Endothelial cell of umbilical vein (primary cell): Measurements from ENCODE around the gene PLEKHA6.

ENCODE experiments used
- EZH2 ChIP-seq: IDR thresholded peaks from 2 replicates; pipeline ENCODE4 v1.6.1; 2012; ENCODE audit warnings: borderline replicate concordance, low read depth, mild to moderate bottlenecking, moderate library complexity, low read length, inconsistent platforms; ENCODE audit not compliant: severe bottlenecking
- FOS ChIP-seq: IDR thresholded peaks from 2 replicates; pipeline ENCODE4 v1.6.1; 2011; ENCODE audit warnings: mild to moderate bottlenecking, low read length, moderate library complexity, borderline replicate concordance; ENCODE audit not compliant: insufficient read depth
- JUN ChIP-seq: IDR thresholded peaks from 2 replicates; pipeline ENCODE4 v1.6.1; 2011; ENCODE audit warnings: borderline replicate concordance, low read depth; ENCODE audit not compliant: insufficient read length, insufficient read depth
- POLR2A ChIP-seq: IDR thresholded peaks from 2 replicates; pipeline ENCODE4 v1.6.1; 2012; ENCODE audit warnings: low read depth, mild to moderate bottlenecking, control low read depth, low read length
- POLR2AphosphoS5 ChIP-seq: IDR thresholded peaks from 2 replicates; pipeline ENCODE4 v1.6.1; 2012; ENCODE audit warnings: low read depth, mild to moderate bottlenecking, control low read depth, low read length, moderate library complexity; ENCODE audit not compliant: insufficient read depth
- TF ChIP-seq, protein P1 (sequence below), 2 donors: IDR thresholded peaks; 1 replicate in 1 of 2; 2 replicates in 1 of 2; pipeline ENCODE4 v1.5.1; 2011; ENCODE audit warnings: low read length in 2 of 2, mild to moderate bottlenecking in 2 of 2, moderate library complexity in 2 of 2, control low read depth in 1 of 2, inconsistent platforms in 1 of 2, low read depth in 1 of 2; ENCODE audit not compliant: insufficient read depth in 1 of 2; ENCODE audit errors: extremely low read depth in 1 of 2
- TF ChIP-seq, protein P2 (sequence below): IDR thresholded peaks from 2 replicates; pipeline ENCODE4 v1.6.1; 2011; ENCODE audit not compliant: insufficient read depth, insufficient read length

DNA sequence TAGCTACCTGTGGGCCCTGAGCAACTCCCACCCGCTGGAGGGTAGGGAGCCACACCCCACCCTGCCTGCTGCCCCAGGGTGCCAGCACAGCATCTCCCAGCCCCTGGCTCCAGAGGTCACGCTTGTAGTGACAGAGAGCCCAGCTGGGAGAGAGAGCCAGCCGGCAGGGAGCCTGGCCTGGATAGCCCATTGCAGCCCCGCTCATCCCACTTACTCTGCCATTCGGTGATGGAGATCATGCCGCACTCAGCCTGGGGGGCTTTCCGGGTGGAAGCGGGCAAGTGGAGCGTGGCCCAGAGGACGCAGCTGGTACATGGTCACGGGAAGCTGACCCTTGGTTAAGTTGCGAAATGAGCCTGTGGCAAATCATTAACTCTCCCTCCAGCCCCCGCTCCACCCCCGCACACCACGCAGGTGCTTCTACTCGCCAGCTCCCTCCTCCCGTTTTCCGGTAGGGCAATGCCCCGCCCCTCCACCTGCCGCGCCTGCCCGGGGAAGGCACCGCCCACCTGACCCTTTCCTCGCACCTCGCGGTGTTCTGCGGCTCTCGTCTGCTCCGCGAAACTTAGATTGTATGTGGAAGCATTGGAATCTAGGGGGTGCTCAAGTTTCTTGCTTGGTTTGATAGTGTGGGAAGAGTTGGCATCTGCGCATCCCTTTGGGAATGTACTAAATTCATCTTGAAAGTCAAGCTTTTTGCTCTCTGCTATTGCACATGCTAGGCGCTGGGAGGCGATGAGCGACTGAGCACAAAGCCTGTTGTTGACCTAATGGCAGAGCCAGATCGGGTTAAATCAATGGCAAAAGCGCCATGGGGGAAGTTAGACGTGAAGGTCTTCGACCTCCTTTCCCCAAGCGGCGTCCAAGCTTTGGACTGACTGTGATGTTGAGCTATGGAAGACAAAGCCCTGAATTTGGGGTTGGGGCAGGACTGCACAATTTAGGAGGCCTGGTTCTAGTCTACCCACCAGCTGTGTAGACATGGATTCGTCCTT lies 145.8 kb downstream of the PLEKHA6 start, which contains the start of gene GOLT1A:
- TF ChIP-seq, protein P1, sequence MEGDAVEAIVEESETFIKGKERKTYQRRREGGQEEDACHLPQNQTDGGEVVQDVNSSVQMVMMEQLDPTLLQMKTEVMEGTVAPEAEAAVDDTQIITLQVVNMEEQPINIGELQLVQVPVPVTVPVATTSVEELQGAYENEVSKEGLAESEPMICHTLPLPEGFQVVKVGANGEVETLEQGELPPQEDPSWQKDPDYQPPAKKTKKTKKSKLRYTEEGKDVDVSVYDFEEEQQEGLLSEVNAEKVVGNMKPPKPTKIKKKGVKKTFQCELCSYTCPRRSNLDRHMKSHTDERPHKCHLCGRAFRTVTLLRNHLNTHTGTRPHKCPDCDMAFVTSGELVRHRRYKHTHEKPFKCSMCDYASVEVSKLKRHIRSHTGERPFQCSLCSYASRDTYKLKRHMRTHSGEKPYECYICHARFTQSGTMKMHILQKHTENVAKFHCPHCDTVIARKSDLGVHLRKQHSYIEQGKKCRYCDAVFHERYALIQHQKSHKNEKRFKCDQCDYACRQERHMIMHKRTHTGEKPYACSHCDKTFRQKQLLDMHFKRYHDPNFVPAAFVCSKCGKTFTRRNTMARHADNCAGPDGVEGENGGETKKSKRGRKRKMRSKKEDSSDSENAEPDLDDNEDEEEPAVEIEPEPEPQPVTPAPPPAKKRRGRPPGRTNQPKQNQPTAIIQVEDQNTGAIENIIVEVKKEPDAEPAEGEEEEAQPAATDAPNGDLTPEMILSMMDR (IDR thresholded peaks at IDR 0.05; ENCODE audit: extremely low read depth in 1 of 2, insufficient read depth in 1 of 2, low read depth in 1 of 2, low read length in 2 of 2) = peak; percentile 75
- TF ChIP-seq POLR2A = no peak
- TF ChIP-seq, protein P2, sequence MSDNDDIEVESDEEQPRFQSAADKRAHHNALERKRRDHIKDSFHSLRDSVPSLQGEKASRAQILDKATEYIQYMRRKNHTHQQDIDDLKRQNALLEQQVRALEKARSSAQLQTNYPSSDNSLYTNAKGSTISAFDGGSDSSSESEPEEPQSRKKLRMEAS = no peak
- TF ChIP-seq POLR2AphosphoS5 = no peak
- TF ChIP-seq EZH2 = no peak
- TF ChIP-seq FOS = no peak
- TF ChIP-seq JUN = no peak
